GM12874 (cell line): ENCODE measurements around the gene GNS.

Experiments used
- CTCF ChIP-seq: IDR thresholded peaks from 2 replicates; pipeline ENCODE4 v1.5.1; 2011; ENCODE audit warnings: low read depth, mild to moderate bottlenecking, control low read depth, low read length, moderate library complexity; ENCODE audit not compliant: insufficient read depth

GNS gene

GRCh38 chr12:64752833-64753238 lies 6.4 kb downstream of the GNS start:
- TF ChIP-seq CTCF, result no peak

DNA sequence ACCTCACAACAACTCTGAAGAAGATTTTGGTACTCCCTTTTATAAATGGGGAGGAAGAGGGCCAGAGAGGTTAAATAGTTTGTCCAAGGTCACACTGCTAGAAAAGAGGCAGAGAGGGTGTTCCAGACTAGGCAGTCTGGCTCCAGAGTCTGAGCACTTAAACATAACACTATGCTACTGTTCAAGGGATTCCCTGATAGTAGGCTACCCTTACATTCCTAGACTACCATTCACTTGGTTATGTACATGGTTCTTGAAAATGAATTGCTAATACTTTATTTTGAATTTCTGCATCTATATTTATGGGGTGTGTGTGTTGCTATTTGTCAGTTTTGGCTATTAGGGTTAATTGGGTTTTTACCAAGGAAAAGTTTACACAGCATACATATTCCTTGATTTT lies 7.2 kb downstream of the GNS start:
- TF ChIP-seq CTCF, result no peak

DNA sequence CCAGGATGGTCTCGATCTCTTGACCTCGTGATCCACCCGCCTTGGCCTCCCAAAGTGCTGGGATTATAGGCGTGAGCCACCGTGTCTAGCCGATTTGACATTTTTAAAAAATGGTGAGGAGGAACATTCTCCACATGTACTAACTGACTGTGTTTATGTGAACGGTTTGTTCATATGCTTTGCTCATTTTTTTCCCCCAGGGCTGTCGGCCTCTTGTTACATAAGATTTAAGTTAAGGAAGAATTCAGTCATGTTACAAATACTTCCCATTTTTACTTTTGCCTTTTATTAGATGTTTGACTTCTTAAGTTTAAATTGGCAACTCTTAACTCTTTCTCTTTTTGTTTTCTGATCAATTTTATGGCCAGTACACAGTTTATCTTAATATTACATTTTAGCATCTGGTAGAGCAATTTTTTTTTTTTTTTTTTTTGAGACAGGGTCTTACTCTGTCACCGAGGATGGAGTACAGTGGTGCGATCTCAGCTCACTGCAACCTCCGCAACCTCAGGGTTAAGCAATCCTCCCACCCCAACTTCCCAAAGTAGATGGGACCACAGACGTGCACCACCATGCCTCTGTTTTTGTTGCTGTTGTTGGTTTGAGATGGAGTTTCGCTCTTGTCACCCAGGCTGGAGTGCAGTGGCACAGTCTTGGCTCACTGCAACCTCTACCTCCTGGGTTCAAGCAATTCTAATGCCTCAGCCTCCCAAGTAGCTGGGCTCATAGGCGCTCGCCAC lies 9.6 kb downstream of the GNS start:
- TF ChIP-seq CTCF, result no peak

DNA sequence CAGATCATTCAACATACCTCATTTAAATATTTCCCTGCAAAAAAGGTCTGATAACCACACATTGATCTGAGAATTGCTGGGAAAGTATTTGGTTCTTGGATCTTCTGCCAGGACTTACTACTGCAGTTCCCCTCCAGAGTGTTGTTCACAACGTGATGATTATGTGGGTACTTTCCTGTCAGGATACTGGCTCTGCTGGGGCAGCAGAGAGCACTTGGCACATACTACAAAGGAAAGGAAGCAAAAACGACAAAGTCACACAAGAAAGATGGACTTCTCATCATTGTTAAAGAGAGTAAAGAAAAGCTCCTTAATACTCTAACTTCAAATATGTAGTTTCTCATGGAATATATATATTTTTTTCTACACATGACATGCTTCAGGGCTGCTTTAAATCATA lies 11.5 kb downstream of the GNS start:
- no peak for TF ChIP-seq CTCF

- TF ChIP-seq CTCF, result no peak
These were observed 12.5 kb downstream of the GNS start for GRCh38 chr12:64746663-64747062.

- TF ChIP-seq CTCF, result no peak
These were observed 13.2 kb downstream of the GNS start for GRCh38 chr12:64745980-64746379.

GRCh38 chr12:64745259-64745807 lies 13.9 kb downstream of the GNS start:
- TF ChIP-seq CTCF, result no peak
